Endothelial cell of umbilical vein (primary cell): ENCODE data around the gene SLC38A10. TPM values are rescaled to one million over a fixed set of nuclear protein-coding genes. Genes with fewer than 3 reads are reported as not detected.

Source experiments
- BruUV-seq: library from RNA; stranded (reverse); fragments of 400-500 nt; replicated peaks from 2 replicates; lab custom pipeline; 2021; lab: Mats Ljungman, UMichigan
- CTCF ChIA-PET: fragments of 300-600, 350-600 bp; sonication (Branson Sonifier 250); formaldehyde crosslinking; loops from one replicate; lab custom pipeline; 2021; ENCODE audit warnings: antibody characterized with exemption, inconsistent platforms; lab: Charles Lee
- POLR2A ChIA-PET: fragments of 300-600, 350-600 bp; sonication (Branson Sonifier 250); formaldehyde crosslinking; loops from one replicate; lab custom pipeline; 2021; ENCODE audit warnings: antibody characterized with exemption, inconsistent platforms; lab: Charles Lee
- DNase-seq: peaks from one replicate; pipeline ENCODE4 v3.0.0-alpha.2; 2011; ENCODE audit warnings: low read depth, low spot score
- FAIRE-seq: peaks from 2 replicates; lab custom pipeline; 2011; peaks lifted over from hg19 to GRCh38; lab: Jason Lieb, UNC
- H2AFZ ChIP-seq: 2 replicates; pipeline ENCODE4 v1.6.0; 2012; ENCODE audit warnings: low read depth, low read length, control low read depth, inconsistent platforms
- H3K27ac ChIP-seq: 2 replicates; pipeline ENCODE4 v1.5.1; 2011; ENCODE audit warnings: low read depth, mild to moderate bottlenecking, control low read depth, low read length, moderate library complexity; ENCODE audit not compliant: insufficient read depth
- H3K27me3 ChIP-seq, 2 experiments: 2 replicates each; pipeline versions ENCODE4 v1.6.0 to v1.6.1; 2011; ENCODE audit warnings: low read length in 2 of 2, mixed read lengths in 1 of 2; ENCODE audit not compliant: control insufficient read depth in 2 of 2, insufficient read depth in 2 of 2
- H3K36me3 ChIP-seq, 2 experiments: 2 replicates in 1 of 2; 3 replicates in 1 of 2; pipeline ENCODE4 v1.5.1; 2011; ENCODE audit warnings: low read length in 2 of 2, mild to moderate bottlenecking in 1 of 2, moderate library complexity in 1 of 2; ENCODE audit not compliant: control insufficient read depth in 2 of 2, insufficient read depth in 2 of 2; ENCODE audit errors: extremely low read depth in 1 of 2
- H3K4me1 ChIP-seq: 3 replicates; pipeline ENCODE4 v1.5.1; 2011; ENCODE audit warnings: mild to moderate bottlenecking, low read length; ENCODE audit not compliant: control insufficient read depth, insufficient read depth; ENCODE audit errors: extremely low read depth
- H3K4me2 ChIP-seq: 2 replicates; pipeline ENCODE4 v1.6.1; 2011; ENCODE audit warnings: low read length, control low read depth, mixed read lengths; ENCODE audit not compliant: insufficient read depth
- H3K4me3 ChIP-seq, 3 experiments: fragments of 200-600 bp in 1 of 3; sonication (generic), shearing (Covaris generic) in 1 of 3; replicated peaks in 1 of 3; 2 replicates each; pipeline ENCODE4 v1.5.1; 2011 to 2016; ENCODE audit warnings: control low read depth in 3 of 3, low read length in 3 of 3, mild to moderate bottlenecking in 2 of 3, inconsistent platforms in 1 of 3, low read depth in 1 of 3, moderate library complexity in 1 of 3; ENCODE audit not compliant: insufficient read depth in 1 of 3
- H3K79me2 ChIP-seq: 2 replicates; pipeline ENCODE4 v1.6.0; 2012; ENCODE audit warnings: low read length, inconsistent platforms; ENCODE audit not compliant: control insufficient read depth, insufficient read depth
- H3K9ac ChIP-seq: replicated peaks from 2 replicates; pipeline ENCODE3; 2011; ENCODE audit warnings: low read length, control low read depth; ENCODE audit not compliant: insufficient read depth; ENCODE audit errors: extremely low read depth
- H3K9me1 ChIP-seq: replicated peaks from 3 replicates; pipeline ENCODE4 v1.6.0; 2011; ENCODE audit warnings: mild to moderate bottlenecking, low read length; ENCODE audit not compliant: control insufficient read depth, insufficient read depth; ENCODE audit errors: extremely low read depth
- H3K9me3 ChIP-seq: replicated peaks from 2 replicates; pipeline ENCODE4 v1.5.1; 2012; ENCODE audit warnings: low read length, inconsistent platforms; ENCODE audit not compliant: control insufficient read depth, insufficient read depth
- H4K20me1 ChIP-seq: replicated peaks from 2 replicates; pipeline ENCODE3; 2011; ENCODE audit warnings: mild to moderate bottlenecking, low read length; ENCODE audit not compliant: control insufficient read depth, insufficient read depth; ENCODE audit errors: extremely low read depth
- EZH2 ChIP-seq: IDR thresholded peaks from 2 replicates; pipeline ENCODE4 v1.6.1; 2012; ENCODE audit warnings: borderline replicate concordance, low read depth, mild to moderate bottlenecking, moderate library complexity, low read length, inconsistent platforms; ENCODE audit not compliant: severe bottlenecking
- FOS ChIP-seq: IDR thresholded peaks from 2 replicates; pipeline ENCODE4 v1.6.1; 2011; ENCODE audit warnings: mild to moderate bottlenecking, low read length, moderate library complexity, borderline replicate concordance; ENCODE audit not compliant: insufficient read depth
- GATA2 ChIP-seq: IDR thresholded peaks from 2 replicates; pipeline ENCODE4 v1.7.0; 2011; ENCODE audit warnings: low read depth, mild to moderate bottlenecking, moderate library complexity, mixed read lengths, low read length; ENCODE audit not compliant: insufficient read length, insufficient read depth
- JUN ChIP-seq: IDR thresholded peaks from 2 replicates; pipeline ENCODE4 v1.6.1; 2011; ENCODE audit warnings: borderline replicate concordance, low read depth; ENCODE audit not compliant: insufficient read length, insufficient read depth
- MYC ChIP-seq: IDR thresholded peaks from one replicate; pipeline ENCODE4 v1.6.1; 2011; ENCODE audit warnings: mild to moderate bottlenecking, low read depth, low read length
- POLR2A ChIP-seq: IDR thresholded peaks from 2 replicates; pipeline ENCODE4 v1.6.1; 2012; ENCODE audit warnings: low read depth, mild to moderate bottlenecking, control low read depth, low read length
- POLR2AphosphoS5 ChIP-seq: IDR thresholded peaks from 2 replicates; pipeline ENCODE4 v1.6.1; 2012; ENCODE audit warnings: low read depth, mild to moderate bottlenecking, control low read depth, low read length, moderate library complexity; ENCODE audit not compliant: insufficient read depth
- dilution Hi-C: fragments of 300-500 bp; cut with MboI; formaldehyde crosslinking; loops from one replicate; pipeline ENCODE4 v1.15.0; 2019; ENCODE audit warnings: low sequenced_read_pairs; ENCODE audit not compliant: extremely low pct_ligation_motif_present
- intact Hi-C: fragments of 100-400 bp; cut with micrococcal nuclease; formaldehyde crosslinking; loops from one replicate; pipeline ENCODE4 v1.10.0; 2022
- polyA plus RNA-seq, 4 experiments: library from polyadenylated mRNA; depleted of rRNA in 3 of 4; stranded (reverse) in 3 of 4; unstranded in 1 of 4; fragments of >200 nt; gene quantifications; 2 replicates each; pipeline versions ENCODE4 v1.2.1 to v1.2.3, GENCODE V29; 2011 to 2012; ENCODE audit warnings: missing spikeins in 1 of 4
- total RNA-seq: library from RNA; stranded (reverse); gene quantifications from 2 replicates; pipeline ENCODE4 v1.2.3, GENCODE V29; 2021
- TF ChIP-seq, protein P1 (sequence below), 2 donors: IDR thresholded peaks; 1 replicate in 1 of 2; 2 replicates in 1 of 2; pipeline ENCODE4 v1.5.1; 2011; ENCODE audit warnings: low read length in 2 of 2, mild to moderate bottlenecking in 2 of 2, moderate library complexity in 2 of 2, control low read depth in 1 of 2, inconsistent platforms in 1 of 2, low read depth in 1 of 2; ENCODE audit not compliant: insufficient read depth in 1 of 2; ENCODE audit errors: extremely low read depth in 1 of 2
- TF ChIP-seq, protein P2 (sequence below): IDR thresholded peaks from 2 replicates; pipeline ENCODE4 v1.6.1; 2011; ENCODE audit not compliant: insufficient read depth, insufficient read length

SLC38A10 gene
- total and polyA plus RNA-seq, 2 donors (not counting 3 experiments of a cell fraction or from before 2014, with no cell fraction given): 72.7 to 113 TPM

DNA sequence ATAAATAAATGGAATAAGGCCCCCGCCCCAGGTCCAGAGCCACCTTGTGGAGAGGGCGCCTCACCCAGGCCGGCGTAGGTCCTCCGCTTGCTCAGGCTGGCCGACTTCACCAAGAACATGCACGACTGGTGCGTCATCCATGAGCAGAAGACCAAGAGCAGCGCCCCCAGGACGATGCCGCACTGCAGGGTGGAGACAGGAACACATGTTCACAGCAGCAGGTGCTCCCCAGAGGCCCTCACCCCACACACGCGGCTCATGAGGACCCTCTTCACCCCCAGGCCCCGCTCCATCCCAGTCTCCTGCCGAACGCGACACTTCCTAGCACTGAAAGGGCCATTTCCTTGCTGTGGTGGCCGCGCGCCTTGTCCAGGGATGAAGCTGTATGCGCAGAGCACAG lies 5.5 kb downstream of the SLC38A10 start:
- no peak overlapping the region for H3K9ac ChIP-seq
- POLR2A ChIA-PET: no interaction called here
- no peaks in the 10 kb centered on the region for H3K9me1 ChIP-seq
- no peaks in the 10 kb centered on the region for H4K20me1 ChIP-seq
- TF ChIP-seq, protein P1, sequence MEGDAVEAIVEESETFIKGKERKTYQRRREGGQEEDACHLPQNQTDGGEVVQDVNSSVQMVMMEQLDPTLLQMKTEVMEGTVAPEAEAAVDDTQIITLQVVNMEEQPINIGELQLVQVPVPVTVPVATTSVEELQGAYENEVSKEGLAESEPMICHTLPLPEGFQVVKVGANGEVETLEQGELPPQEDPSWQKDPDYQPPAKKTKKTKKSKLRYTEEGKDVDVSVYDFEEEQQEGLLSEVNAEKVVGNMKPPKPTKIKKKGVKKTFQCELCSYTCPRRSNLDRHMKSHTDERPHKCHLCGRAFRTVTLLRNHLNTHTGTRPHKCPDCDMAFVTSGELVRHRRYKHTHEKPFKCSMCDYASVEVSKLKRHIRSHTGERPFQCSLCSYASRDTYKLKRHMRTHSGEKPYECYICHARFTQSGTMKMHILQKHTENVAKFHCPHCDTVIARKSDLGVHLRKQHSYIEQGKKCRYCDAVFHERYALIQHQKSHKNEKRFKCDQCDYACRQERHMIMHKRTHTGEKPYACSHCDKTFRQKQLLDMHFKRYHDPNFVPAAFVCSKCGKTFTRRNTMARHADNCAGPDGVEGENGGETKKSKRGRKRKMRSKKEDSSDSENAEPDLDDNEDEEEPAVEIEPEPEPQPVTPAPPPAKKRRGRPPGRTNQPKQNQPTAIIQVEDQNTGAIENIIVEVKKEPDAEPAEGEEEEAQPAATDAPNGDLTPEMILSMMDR (IDR thresholded peaks at IDR 0.05; ENCODE audit: extremely low read depth in 1 of 2, insufficient read depth in 1 of 2, low read depth in 1 of 2, low read length in 2 of 2): no peak
- no peak for TF ChIP-seq JUN
- no peak for TF ChIP-seq GATA2
- TF ChIP-seq FOS: no peak
- TF ChIP-seq POLR2A: no peak
- TF ChIP-seq MYC: no peak
- TF ChIP-seq EZH2: no peak
- no peak for TF ChIP-seq POLR2AphosphoS5
- TF ChIP-seq, protein P2, sequence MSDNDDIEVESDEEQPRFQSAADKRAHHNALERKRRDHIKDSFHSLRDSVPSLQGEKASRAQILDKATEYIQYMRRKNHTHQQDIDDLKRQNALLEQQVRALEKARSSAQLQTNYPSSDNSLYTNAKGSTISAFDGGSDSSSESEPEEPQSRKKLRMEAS: no peak
- CTCF ChIA-PET: interaction anchor here (1.1 kb wide), 1 partner anchor 35 kb away, joined by 4 read pairs; no protein-coding TSS in a partner anchor
- H3K4me1 ChIP-seq: peaks cover 33% of the 10 kb centered on the region
- no TSS peak for BruUV-seq
- H2AFZ ChIP-seq: no peak overlapping the region
- FAIRE-seq (no peak), DNase-seq (no peak)
- no peaks in the 10 kb centered on the region for H3K9me3 ChIP-seq
- H3K36me3 ChIP-seq: peaks cover 3 to 4% of the 10 kb centered on the region in 2 experiments
- no peak overlapping the region for H3K4me3 ChIP-seq
- H3K27me3 ChIP-seq: no peaks in the 10 kb centered on the region
- no peak overlapping the region for H3K27ac ChIP-seq
- peaks cover 67% of the 10 kb centered on the region for H3K79me2 ChIP-seq
- intact Hi-C loops: no loop called here
- dilution Hi-C loops: no loop called here
- no peak overlapping the region for H3K4me2 ChIP-seq
